Lung (tissue), 12 donors: ENCODE data around the gene CAPN9. TPM values are rescaled to one million over a fixed set of nuclear protein-coding genes. Genes with fewer than 3 reads are reported as not detected.

Experiments used
- ATAC-seq: fragments of 200-7000 bp; cut with Tn5 transposase; one replicate; pipeline ENCODE4 v1.9.1; 2020; ENCODE audit warnings: moderate number of reproducible peaks; ENCODE audit not compliant: insufficient read depth, low FRiP score
- DNase-seq, 3 donors: peaks; one replicate each; pipeline ENCODE4 v3.0.0-alpha.2; 2013 to 2017
- H3K27ac ChIP-seq, 2 donors: one replicate each; pipeline ENCODE4 v1.5.1; 2013; ENCODE audit warnings: mild to moderate bottlenecking in 2 of 2, moderate library complexity in 2 of 2, control low read depth in 1 of 2, inconsistent platforms in 1 of 2, low read depth in 1 of 2, low read length in 1 of 2
- H3K27me3 ChIP-seq, 3 donors: one replicate each; pipeline ENCODE4 v1.5.1; 2013; ENCODE audit warnings: low read length in 2 of 3; ENCODE audit not compliant: control insufficient read depth in 3 of 3, insufficient read depth in 3 of 3
- H3K36me3 ChIP-seq, 4 donors: one replicate each; pipeline ENCODE4 v1.5.1; 2013; ENCODE audit warnings: low read length in 4 of 4, mild to moderate bottlenecking in 1 of 4, moderate library complexity in 1 of 4; ENCODE audit not compliant: control insufficient read depth in 4 of 4, insufficient read depth in 4 of 4
- H3K4me1 ChIP-seq, 5 donors: one replicate each; pipeline ENCODE4 v1.5.1; 2013; ENCODE audit warnings: low read length in 5 of 5, mild to moderate bottlenecking in 2 of 5, moderate library complexity in 1 of 5; ENCODE audit not compliant: control insufficient read depth in 5 of 5, insufficient read depth in 5 of 5
- H3K4me3 ChIP-seq: one replicate; pipeline ENCODE4 v1.5.1; 2013; ENCODE audit warnings: mild to moderate bottlenecking, control low read depth, moderate library complexity
- H3K9ac ChIP-seq, 2 donors: one replicate each; pipeline ENCODE4 v1.5.1; 2013; ENCODE audit warnings: low read length in 2 of 2, control low read depth in 1 of 2; ENCODE audit not compliant: insufficient read depth in 1 of 2
- H3K9me3 ChIP-seq, 4 donors: one replicate each; pipeline ENCODE4 v1.5.1; 2013; ENCODE audit warnings: low read length in 3 of 4, mild to moderate bottlenecking in 1 of 4, moderate library complexity in 1 of 4; ENCODE audit not compliant: control insufficient read depth in 4 of 4, insufficient read depth in 3 of 4
- WGBS, 2 donors: extraction: QIAGEN DNeasy Blood & Tissue Kit; methylation state at CpG; one replicate each; pipeline ENCODE4 v1.1.7; 2013; 5-methylcytosine and 5-hydroxymethylcytosine counted together
- polyA plus RNA-seq, 2 donors: library from polyadenylated mRNA; stranded (reverse); fragments of 200-250 nt; gene quantifications; one replicate each; pipeline ENCODE4 v1.2.1, GENCODE V29; 2013
- total RNA-seq, 2 donors: library from RNA; depleted of rRNA in 1 of 2; stranded (reverse); fragments of >200 nt in 1 of 2; gene quantifications; one replicate each; pipeline ENCODE4 v1.2.1, GENCODE V29; 2014 to 2021
- TF ChIP-seq, protein P1 (sequence below): IDR thresholded peaks from 2 replicates; pipeline ENCODE4 v1.5.1; 2012; ENCODE audit warnings: mild to moderate bottlenecking; ENCODE audit errors: control extremely low read depth, extremely low read depth
- donor health status: control.
- donor health status: control.
- donor health status: Bipolar disorder and iron deficiency.
- donor health status: healthy.
- donor health status: DM: yes; HTN: yes; CAD: no.

CAPN9 gene
- total and polyA plus RNA-seq, 4 donors, result 2.2 to 13.2 (median 7.6) TPM

DNA sequence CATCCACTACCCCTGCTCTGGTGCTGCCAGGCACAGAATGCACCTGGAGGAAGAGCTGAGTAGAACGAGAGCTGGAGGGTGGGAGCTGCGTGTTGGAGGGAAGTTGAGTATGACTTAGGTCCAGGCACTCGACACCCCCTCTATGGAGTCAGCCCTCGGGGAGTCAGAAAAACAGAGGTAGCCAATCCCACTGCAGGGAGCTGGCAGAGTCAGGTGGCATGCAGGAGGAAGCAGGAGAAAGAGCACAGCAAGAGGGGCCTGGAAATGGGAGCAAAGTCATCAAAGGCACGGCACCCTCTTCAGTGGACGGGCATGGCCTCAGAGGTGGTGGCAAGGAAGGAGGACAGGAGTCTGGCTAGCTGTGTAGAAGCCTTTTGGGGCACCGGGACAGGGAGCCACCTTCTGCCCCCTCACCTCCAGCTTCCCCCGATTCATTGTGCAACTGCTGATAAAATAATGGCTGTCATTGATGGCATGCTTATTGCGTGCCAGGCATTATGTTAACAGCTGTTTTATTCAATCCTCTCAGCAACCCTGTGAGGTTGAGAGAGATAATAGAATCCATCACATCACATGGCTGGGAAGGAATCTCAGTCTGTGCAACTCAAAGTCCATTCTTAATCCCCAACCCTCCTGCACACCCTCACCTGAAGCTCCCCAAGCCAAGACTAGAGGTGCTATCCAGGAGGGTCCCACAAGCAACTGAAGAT is 79.1 kb downstream of the CAPN9 start:
- H3K9me3 ChIP-seq, result no peaks in the 10 kb centered on the region
- peak overlapping the region in 1 of 2 donors; percentile 89 for H3K27ac ChIP-seq
- peaks cover 13 to 34% (median 24%) of the 10 kb centered on the region in 5 donors for H3K4me1 ChIP-seq
- no peaks in the 10 kb centered on the region for H3K27me3 ChIP-seq
- DNase-seq (peak in 2 of 3 donors; percentile 49 to 51), ATAC-seq (no peak)
- no peak overlapping the region for H3K9ac ChIP-seq
- TF ChIP-seq, protein P1, sequence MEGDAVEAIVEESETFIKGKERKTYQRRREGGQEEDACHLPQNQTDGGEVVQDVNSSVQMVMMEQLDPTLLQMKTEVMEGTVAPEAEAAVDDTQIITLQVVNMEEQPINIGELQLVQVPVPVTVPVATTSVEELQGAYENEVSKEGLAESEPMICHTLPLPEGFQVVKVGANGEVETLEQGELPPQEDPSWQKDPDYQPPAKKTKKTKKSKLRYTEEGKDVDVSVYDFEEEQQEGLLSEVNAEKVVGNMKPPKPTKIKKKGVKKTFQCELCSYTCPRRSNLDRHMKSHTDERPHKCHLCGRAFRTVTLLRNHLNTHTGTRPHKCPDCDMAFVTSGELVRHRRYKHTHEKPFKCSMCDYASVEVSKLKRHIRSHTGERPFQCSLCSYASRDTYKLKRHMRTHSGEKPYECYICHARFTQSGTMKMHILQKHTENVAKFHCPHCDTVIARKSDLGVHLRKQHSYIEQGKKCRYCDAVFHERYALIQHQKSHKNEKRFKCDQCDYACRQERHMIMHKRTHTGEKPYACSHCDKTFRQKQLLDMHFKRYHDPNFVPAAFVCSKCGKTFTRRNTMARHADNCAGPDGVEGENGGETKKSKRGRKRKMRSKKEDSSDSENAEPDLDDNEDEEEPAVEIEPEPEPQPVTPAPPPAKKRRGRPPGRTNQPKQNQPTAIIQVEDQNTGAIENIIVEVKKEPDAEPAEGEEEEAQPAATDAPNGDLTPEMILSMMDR, result no peak
- H3K36me3 ChIP-seq, result no peaks in the 10 kb centered on the region
- no peak overlapping the region for H3K4me3 ChIP-seq
- 86 to 88% methylated on average over 9 of the region's 9 CpGs for WGBS, 2 donors

DNA sequence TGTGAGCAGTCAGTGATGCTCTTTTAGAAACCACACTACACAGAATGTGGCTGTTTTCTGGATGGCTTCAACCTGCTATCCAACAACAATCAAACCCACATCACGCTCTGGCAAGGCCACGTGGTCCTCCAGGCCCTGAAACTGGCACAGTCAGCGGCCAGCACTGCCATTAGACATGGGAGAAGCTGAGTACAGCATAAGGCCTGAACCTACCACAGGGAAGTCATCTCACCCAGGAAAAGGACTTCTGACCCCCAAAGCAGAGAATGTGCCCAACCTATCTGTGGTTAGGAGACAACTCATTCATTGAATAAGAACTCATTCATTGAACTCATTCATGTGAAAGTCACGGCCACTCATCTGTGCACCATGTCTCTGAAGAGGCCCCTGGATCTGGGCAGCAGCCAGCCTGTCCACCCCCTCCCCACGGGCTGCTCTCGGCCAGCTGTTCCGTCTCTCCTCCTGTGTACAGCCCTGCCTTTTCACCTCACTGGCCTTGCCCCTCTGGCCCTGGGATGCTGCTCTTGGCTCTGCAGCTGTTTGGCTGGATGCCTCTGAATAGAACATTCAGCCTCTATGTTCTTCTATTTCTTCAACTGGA is 80.0 kb downstream of the CAPN9 start:
- Histone ChIP-seq H3K4me1 (peaks cover 13 to 34% (median 28%) of the 10 kb centered on the region in 5 donors), H3K27ac (no peak overlapping the region), H3K27me3 (no peaks in the 10 kb centered on the region), H3K9ac (no peak overlapping the region), H3K36me3 (no peaks in the 10 kb centered on the region), H3K9me3 (no peaks in the 10 kb centered on the region), H3K4me3 (no peak overlapping the region)
- TF ChIP-seq, protein P1, result no peak
- DNase-seq (peak; percentile 54 to 73 (median 73)), ATAC-seq (no peak)
- WGBS, 2 donors, result 78 to 83% methylated on average over 7 of the region's 7 CpGs

DNA sequence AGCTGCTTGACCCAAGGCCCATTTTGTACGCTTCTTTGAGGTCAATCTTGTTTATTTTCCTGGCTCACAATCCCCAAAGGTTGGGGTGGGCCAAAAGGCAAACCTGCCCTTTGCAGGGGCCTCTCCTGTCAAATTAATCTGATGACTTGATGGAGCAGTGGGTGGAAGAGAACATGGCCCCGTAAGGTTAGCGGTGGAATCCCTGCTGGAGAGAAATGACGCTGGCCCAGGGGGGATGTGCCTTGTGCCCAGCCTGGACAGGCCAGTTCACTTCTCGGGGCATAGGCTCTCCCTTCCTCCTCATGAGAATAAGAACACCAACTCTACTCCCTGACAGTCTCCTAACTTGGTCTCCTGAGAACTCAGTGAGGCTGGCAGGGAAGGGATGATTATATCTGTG is 80.6 kb downstream of the CAPN9 start:
- H3K27ac ChIP-seq, result no peak overlapping the region
- no peak overlapping the region for H3K9ac ChIP-seq
- TF ChIP-seq, protein P1, result no peak
- H3K27me3 ChIP-seq, result no peaks in the 10 kb centered on the region
- WGBS, 2 donors, result 72 to 84% methylated on average over 5 of the region's 5 CpGs
- H3K4me1 ChIP-seq, result peaks cover 13 to 34% (median 30%) of the 10 kb centered on the region in 5 donors
- no peaks in the 10 kb centered on the region for H3K9me3 ChIP-seq
- ATAC-seq (no peak), DNase-seq (no peak)
- H3K4me3 ChIP-seq, result no peak overlapping the region
- H3K36me3 ChIP-seq, result no peaks in the 10 kb centered on the region
